Kidney epithelial cell (primary cell): ENCODE data around the gene MYO1B. TPM values are rescaled to one million over a fixed set of nuclear protein-coding genes. Genes with fewer than 3 reads are reported as not detected.

ENCODE experiments used
- DNase-seq: peaks from one replicate; pipeline ENCODE4 v3.0.0-alpha.2; 2010; ENCODE audit warnings: low read depth
- H3K27me3 ChIP-seq: 2 replicates; pipeline ENCODE4 v1.6.0; 2011; ENCODE audit warnings: low read length; ENCODE audit not compliant: control insufficient read depth, insufficient read depth
- H3K36me3 ChIP-seq: 2 replicates; pipeline ENCODE4 v1.5.1; 2011; ENCODE audit warnings: low read length; ENCODE audit not compliant: control insufficient read depth, insufficient read depth
- H3K4me3 ChIP-seq: 2 replicates; pipeline ENCODE4 v1.5.1; 2011; ENCODE audit warnings: low read depth, mild to moderate bottlenecking, control low read depth, low read length
- CTCF ChIP-seq: IDR thresholded peaks from 2 replicates; pipeline ENCODE4 v1.5.1; 2011; ENCODE audit warnings: mild to moderate bottlenecking, moderate library complexity, low read length, control low read depth, inconsistent platforms; ENCODE audit not compliant: insufficient read depth, poor library complexity, severe bottlenecking
- total RNA-seq: library from RNA; depleted of rRNA; stranded (reverse); fragments of >200 nt; gene quantifications from 2 replicates; pipeline ENCODE4 v1.2.3, GENCODE V29; 2015

MYO1B gene
- total RNA-seq, 1 donor from 2014 or later, result 62.8 TPM

- H3K36me3 ChIP-seq, result no peaks in the 10 kb centered on the region
- DNase-seq, result no peak
- no peak for TF ChIP-seq CTCF
- no peaks in the 10 kb centered on the region for H3K27me3 ChIP-seq
- no peak overlapping the region for H3K4me3 ChIP-seq
Measured at GRCh38 chr2:191265311-191266170, 20.3 kb downstream of the MYO1B start.

GRCh38 chr2:191266201-191266600 is 21.0 kb downstream of the MYO1B start:
- no peaks in the 10 kb centered on the region for H3K36me3 ChIP-seq
- DNase-seq, result no peak
- H3K4me3 ChIP-seq, result no peak overlapping the region
- no peaks in the 10 kb centered on the region for H3K27me3 ChIP-seq
- no peak for TF ChIP-seq CTCF

- H3K4me3 ChIP-seq, result no peak overlapping the region
- H3K27me3 ChIP-seq, result no peaks in the 10 kb centered on the region
- TF ChIP-seq CTCF, result no peak
- DNase-seq, result no peak
- H3K36me3 ChIP-seq, result no peaks in the 10 kb centered on the region
Measured at GRCh38 chr2:191268596-191268995, 23.4 kb downstream of the MYO1B start.

- TF ChIP-seq CTCF, result no peak
- H3K27me3 ChIP-seq, result no peaks in the 10 kb centered on the region
- no peak overlapping the region for H3K4me3 ChIP-seq
- no peak for DNase-seq
- H3K36me3 ChIP-seq, result no peaks in the 10 kb centered on the region
Measured at GRCh38 chr2:191270306-191271161, 25.3 kb downstream of the MYO1B start.

GRCh38 chr2:191272064-191272463 is 26.9 kb downstream of the MYO1B start:
- no peak for TF ChIP-seq CTCF
- no peaks in the 10 kb centered on the region for H3K36me3 ChIP-seq

More at GRCh38 chr2:191272064-191272463, 26.9 kb downstream of the MYO1B start:
- Histone ChIP-seq H3K4me3 (no peak overlapping the region), H3K27me3 (no peaks in the 10 kb centered on the region)
- DNase-seq, result no peak
